GM18858 (cell line): ENCODE measurements around the gene TSC22D1.

Experiments used
- ATAC-seq: cut with Tn5 transposase; IDR thresholded peaks from one replicate; pipeline ENCODE4 v1.9.1; 2021; ENCODE audit not compliant: unreplicated experiment

Gene TSC22D1

DNA sequence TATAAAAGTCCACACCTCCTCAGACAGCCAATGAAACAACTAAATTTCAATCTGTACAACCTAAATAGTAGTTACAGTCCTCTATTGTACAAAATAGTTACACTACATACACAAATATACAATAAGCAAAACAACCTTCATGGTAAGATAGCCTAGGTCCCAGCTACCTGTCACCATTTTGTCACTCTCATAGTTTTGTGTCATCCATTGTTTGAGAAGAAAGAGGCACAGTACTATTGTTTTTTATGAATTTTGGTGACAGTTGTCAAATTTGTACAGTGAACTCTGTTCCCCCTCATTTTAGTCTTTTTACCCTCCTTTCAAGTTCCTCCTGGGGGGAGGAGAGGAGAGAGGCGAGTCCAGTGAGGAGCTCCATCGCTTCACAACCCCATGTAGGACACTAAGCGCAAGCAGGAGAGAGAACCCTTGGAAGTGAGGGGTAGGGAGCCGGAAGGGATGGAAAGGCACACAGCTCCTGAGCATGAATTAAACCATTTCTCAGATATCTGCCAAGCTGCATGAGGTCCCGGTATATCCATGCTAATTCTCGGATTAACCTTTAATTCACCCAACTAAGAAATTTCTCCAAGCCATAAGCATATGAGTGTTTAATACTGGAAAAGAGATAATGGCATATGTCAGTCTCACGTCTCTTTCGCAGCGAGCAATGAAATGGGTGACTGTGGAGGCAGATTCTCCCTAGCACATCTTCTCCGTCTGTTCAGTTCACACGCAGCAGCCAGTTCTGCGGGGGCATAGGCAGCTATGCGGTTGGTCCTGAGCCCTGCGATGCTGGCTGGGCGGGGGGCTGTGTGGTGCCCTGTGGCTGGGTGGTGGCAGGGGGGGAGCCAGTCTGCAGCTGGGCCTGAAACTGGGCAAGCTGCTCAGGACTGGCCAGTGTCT lies 142.0 kb downstream of the TSC22D1 start:
- no peak for ATAC-seq

DNA sequence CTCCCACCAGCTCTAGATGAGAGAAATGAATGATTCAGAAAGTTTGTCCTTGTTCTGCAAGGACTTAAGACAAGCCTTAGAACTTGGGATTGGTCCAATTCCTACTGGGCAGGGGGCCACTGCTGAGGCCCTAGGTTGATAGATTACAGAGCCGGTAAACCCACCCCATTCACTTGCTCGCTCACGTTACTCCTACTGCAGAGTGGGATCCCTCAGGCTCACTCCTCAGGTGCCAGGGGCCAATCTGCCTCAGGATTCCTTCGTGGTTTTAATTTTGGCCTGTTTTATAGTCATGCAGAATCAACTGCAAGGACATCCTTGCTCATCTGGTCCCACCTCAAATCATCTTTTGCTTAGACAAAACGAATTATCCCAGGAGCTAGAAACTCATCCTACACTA lies 143.5 kb downstream of the TSC22D1 start:
- ATAC-seq: no peak

DNA sequence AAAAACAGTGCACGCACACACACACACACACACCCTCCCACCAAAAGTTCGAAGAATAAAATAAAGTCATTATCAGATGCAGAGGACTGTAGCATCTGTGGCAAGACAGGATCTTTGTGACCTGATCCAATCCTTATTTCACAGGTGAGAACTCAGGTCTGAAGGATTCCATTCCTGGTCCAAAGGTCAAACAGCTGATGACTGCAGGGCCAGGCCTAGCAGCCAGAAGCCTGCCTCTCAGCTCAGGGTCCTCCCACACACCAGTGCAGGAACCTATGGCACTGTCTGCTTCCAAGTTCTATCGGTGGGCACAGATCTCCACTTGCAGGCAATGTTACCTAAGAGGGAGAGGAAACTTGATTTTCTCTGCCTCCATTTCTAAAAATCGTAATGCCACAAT lies 145.0 kb downstream of the TSC22D1 start:
- ATAC-seq: no peak

GRCh38 chr13:44429311-44429710 lies 146.8 kb downstream of the TSC22D1 start:
- ATAC-seq: no peak

- ATAC-seq: no peak
These were observed 149.7 kb downstream of the TSC22D1 start for GRCh38 chr13:44426461-44426860.

GRCh38 chr13:44425815-44426078 lies 150.4 kb downstream of the TSC22D1 start:
- ATAC-seq: no peak

DNA sequence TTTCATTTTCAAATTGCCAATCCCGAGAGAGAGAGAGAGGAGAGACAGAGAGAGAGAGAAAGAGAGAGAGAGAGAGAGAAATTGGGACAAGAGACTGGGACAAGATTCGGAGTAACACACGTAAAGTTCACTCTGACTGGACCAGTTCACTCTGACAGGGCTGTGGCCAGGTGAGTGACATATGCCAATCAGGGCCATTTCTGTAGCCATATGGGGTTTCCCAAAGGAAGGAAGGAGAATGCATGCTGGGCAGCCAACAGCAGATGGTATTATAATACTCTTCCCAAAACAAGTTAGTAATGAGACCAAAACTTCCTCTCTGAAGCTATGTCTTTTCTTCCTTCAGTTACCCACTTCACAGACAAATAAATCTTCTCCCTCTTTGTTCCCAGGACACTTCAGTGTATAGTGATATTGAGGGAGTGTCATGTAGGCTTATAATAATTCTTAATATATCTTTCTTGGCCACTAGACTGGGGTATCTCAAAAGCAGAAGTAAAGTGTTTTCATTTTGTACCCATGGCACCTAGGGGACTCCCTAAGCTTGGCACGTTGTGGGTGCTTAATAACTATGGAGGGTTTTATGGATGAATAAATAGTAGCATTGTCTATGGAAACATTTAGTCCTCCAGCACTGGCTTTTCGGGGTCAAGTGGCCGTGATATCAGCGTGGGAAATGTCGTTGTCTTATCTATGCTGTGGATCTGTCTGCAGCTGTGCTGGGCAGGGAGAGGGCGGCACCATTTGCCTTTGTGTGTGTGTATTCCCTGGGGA lies 150.9 kb downstream of the TSC22D1 start:
- ATAC-seq: no peak

- ATAC-seq: no peak
These were observed 152.3 kb downstream of the TSC22D1 start for GRCh38 chr13:44423824-44424223.

DNA sequence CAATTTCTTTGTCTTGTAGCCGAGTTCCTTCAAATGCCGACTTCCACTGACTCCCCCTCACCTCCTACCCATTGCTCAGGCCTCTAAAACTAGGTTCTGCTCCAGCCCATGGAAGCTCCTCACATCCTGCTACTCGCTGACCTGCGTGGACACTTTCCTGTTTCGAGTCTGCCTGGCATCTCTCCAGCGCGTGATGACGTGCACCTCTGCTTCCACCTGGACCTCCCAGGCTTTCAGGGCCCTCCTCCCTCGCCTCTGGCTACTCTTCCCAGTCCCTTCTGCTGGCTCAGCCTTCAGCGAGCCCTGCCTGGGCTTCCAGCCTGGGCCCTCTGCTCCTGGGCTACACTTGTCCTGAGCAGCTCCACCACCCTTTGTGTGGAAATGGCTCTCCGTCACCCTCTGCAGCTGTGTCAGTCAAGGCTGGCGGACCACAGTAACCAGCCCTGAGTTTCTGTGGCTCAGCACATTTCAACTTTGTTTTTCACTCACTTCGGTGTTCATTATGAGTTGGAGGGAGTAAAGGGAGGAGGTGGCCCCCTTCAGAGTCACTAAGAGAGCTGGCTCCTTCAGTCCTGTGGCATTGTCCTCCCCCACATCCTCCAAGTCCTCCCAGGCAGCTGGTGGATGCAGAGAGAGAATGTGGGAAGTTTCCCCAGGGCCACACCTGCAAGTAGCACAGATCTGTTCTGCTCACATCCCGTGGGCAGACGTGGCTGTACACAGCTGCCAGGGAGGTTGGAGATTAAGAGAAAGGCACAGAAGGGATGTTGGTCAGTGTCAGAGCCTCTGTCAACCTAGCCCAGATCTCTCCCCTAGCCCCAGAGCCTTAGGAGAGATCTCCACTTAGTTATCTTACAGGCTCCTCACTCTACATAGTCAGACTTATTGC lies 153.1 kb downstream of the TSC22D1 start:
- no peak for ATAC-seq

DNA sequence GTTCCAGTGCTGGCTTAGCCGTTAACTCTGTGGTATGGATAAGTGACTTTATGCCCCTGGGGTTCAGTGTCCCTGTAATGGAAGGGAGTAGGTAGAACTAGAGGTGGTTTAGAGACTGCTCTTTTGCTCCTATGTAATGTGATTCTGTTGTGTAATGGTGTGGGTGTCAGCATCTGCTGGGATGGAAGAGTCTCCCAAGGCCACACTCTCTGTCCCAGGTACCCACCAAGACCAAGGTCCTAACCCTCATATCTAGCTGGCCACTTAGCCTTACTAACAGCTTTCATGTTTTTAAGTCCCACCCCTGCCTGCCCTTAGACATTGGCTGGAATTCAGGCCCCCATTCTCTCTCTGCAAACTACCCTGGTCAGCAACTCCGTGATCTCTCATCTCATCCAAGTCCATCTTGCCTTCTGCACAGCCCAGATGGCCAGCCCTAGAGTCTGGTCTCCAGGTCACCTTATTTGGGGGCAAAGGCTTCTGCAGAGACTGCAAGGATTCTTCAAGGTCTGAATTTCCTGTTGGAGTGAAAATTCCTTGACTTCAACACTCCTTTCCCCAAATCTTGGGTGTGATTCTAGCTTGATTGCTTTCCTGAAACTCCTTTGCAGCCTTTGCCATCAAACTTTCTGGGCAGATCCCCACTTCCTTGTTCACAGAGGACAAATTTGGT lies 154.1 kb downstream of the TSC22D1 start:
- no peak for ATAC-seq

DNA sequence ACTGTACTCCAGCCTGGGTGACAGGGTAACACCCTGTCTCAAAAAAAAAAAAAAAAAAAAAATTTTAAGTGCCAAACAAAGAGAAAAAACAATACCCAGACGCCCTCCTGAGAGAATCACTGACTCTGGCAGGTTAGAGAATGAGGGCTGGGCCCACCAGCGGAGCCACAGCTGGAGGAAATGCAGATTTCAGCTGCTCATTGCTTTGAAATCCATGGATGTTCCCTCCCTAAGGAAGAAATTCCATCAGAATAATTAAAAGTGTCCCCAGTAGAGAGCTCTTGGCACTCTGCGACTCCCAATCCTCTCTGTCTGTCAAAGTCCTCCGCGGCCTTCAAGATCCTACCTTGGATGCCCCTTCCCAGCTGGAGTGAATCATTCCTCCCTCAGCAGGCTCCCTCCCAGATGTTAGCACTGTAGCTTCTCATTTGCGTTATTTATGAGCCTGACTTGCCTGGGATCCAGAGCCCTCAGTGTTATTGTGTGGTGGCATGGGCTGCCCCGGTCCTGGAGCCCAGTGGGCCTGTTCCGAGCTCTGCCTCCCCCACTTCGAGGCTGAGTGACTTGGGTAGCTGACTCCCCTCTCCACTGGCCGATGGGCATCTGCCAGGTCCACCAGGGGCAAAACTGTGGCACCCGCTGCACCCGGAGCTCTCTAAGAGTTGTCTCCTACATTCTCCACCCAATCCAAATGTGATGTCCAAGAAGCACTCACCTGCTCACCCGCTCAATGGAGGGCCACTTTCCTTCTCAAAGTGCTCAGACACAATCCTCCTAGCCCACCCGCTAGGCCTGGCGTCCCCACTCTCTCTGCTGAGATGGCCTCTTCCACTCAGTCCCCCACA lies 155.5 kb downstream of the TSC22D1 start:
- no peak for ATAC-seq

GRCh38 chr13:44417876-44418275 lies 158.3 kb downstream of the TSC22D1 start:
- no peak for ATAC-seq

DNA sequence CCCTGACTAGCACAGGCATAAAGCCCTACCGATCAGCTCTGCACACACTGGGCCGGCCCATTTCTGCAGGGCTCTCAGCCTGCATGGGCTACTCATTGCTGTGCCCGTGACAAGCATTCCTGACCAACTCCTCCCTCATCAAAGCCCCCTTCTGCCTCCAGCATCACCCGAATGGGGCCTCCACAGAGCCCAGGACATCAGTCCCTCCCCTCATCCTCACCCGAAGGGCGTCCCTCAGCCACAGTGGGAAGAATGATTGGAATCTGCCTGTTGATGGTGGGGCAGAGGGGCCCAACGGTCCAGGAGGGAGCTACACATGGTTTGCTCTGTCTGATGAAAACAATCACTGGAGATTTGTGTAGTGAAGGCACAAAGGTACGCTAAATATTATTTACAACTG lies 158.7 kb downstream of the TSC22D1 start:
- no peak for ATAC-seq

DNA sequence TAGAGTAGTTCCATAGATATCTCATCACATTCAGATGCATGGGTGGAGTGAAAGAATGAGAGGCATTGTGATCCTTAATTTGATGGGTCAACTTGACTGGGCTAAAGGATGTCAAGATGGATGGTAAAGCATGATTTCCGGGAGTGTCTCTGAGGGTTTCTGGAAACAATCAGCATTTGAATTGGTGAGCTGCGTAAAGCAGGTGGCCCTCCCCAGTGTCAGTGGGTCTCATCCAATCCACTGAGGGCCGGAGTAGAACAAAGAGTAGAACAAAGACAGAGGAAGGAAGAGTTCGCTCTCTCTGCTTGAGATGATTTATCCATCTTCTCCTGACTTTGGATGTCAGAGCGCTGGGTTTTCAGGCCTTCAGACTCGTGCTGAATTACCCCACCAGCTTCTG lies 159.4 kb downstream of the TSC22D1 start:
- ATAC-seq: no peak

- ATAC-seq: no peak
These were observed 159.8 kb downstream of the TSC22D1 start for GRCh38 chr13:44416301-44416700.

DNA sequence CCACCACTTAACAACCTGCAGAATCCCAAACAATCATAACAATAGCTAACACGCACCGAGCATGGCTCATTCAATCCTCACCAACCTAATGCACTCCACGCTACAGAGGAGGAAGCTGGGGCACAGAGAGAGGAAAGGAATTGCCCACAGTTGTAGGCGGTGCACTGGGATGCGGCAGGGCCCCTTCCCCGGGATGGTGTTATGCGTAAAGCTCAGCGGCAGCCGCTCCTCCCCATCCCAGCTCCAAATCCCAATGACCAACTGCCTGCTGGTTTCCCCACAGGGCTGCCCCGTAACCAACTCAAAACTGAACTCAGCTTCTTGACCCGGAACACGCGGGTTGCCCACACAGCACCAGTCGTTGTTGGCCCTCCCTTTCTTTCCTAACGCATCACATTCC lies 160.3 kb downstream of the TSC22D1 start:
- no peak for ATAC-seq

DNA sequence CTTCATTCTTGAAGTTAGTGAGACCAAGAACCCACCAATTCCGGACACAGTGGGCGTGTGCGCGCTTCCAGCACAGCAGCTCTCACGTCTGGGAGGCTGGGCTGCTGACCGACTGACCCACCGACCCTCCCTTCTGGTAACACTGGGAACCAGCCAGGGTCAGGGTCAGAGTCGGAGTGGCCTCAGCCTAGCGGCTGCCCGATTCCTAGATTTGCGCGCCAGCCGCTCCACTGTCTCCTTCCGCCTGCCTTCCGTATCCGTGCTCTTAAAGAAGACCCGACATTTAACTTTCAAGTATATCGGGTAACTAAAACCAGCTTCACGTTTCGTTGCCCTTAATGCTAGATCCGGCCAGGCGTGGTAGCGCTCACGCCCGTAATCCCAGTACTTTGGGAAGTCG lies 161.4 kb downstream of the TSC22D1 start:
- ATAC-seq: no peak

DNA sequence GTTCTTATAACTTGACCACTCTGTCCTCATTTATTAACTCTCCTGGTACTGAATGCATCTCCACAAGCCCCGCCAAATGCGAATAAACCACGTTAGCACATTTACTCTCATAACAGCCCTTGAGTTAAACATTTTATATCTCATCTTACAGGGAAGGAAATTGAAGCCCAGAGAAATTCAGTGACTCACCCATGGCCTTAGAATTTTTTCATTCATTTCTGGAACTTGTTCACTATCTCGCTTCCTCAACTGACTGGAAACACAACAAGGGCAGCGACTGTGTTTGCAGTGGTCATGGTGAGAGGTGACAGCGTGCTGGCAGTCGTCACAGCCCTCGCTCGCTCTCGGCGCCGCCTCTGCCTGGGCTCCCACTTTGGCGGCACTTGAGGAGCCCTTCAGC lies 163.0 kb downstream of the TSC22D1 start:
- ATAC-seq: no peak

DNA sequence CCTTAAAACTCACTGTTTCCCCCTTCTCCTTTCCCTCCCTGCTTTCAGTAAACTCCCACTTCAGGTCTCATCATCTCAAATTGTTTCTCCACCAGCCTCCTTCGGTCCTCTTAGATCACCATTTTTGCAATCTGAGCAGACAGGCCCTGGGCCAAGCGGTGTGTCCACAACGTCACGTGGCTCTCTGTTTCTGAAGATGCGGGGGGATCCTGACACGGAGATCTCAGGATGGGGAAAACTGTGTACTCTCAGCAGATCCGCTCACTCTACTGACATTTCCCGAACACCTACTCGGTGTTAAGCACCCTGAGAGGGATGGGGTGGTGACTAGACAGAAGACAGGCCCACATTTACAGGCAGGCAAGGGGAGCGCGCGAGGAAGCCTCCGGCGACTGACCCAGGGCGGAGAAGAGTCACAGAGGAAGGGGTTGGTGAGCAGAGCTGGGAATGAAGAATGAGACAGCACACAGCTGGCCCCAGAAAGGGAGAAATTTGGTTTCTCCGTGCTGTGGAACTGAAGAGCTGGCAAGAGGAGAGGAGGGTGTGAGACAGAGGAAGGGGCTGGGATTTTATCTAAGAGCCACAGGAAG lies 163.7 kb downstream of the TSC22D1 start:
- no peak for ATAC-seq

GRCh38 chr13:44411841-44412240 lies 164.3 kb downstream of the TSC22D1 start:
- ATAC-seq: no peak
